H9 (cell line): ENCODE data around the gene ACBD6. TPM values are rescaled to one million over a fixed set of nuclear protein-coding genes. Genes with fewer than 3 reads are reported as not detected.

Experiments used
- DNase-seq: peaks from one replicate; pipeline ENCODE4 v3.0.0-alpha.2; 2017
- H2AFZ ChIP-seq: one replicate; pipeline ENCODE4 v1.6.1; 2013; ENCODE audit warnings: mild to moderate bottlenecking, low read length, control low read depth, moderate library complexity
- H2AK5ac ChIP-seq: 2 replicates; pipeline ENCODE4 v1.6.1; 2013; ENCODE audit warnings: low read length, control low read depth, mixed read lengths; ENCODE audit not compliant: insufficient read length
- H2BK120ac ChIP-seq: one replicate; pipeline ENCODE4 v1.6.1; 2013; ENCODE audit warnings: low read depth, mild to moderate bottlenecking, low read length, control low read depth, inconsistent platforms; ENCODE audit not compliant: poor library complexity, severe bottlenecking
- H2BK12ac ChIP-seq: 2 replicates; pipeline ENCODE4 v1.6.1; 2013; ENCODE audit warnings: low read length, control low read depth, mixed read lengths, low read depth; ENCODE audit not compliant: insufficient read length
- H2BK15ac ChIP-seq: 2 replicates; pipeline ENCODE4 v1.6.1; 2013; ENCODE audit warnings: low read depth, low read length, control low read depth
- H2BK20ac ChIP-seq: one replicate; pipeline ENCODE4 v1.6.1; 2013; ENCODE audit warnings: low read depth, mild to moderate bottlenecking, low read length, control low read depth, inconsistent platforms; ENCODE audit not compliant: poor library complexity, severe bottlenecking
- H2BK5ac ChIP-seq: 2 replicates; pipeline ENCODE4 v1.6.1; 2013; ENCODE audit warnings: low read length, control low read depth, mixed read lengths; ENCODE audit not compliant: insufficient read length
- H3K14ac ChIP-seq: 2 replicates; pipeline ENCODE4 v1.6.1; 2013; ENCODE audit warnings: low read length, control low read depth; ENCODE audit not compliant: insufficient read depth
- H3K18ac ChIP-seq: 2 replicates; pipeline ENCODE4 v1.6.1; 2013; ENCODE audit warnings: low read depth, mild to moderate bottlenecking, mixed read lengths, low read length, control low read depth; ENCODE audit not compliant: insufficient read length
- H3K23ac ChIP-seq: 2 replicates; pipeline ENCODE4 v1.6.1; 2013; ENCODE audit warnings: low read length, control low read depth, mixed read lengths, low read depth; ENCODE audit not compliant: insufficient read length
- H3K23me2 ChIP-seq: 2 replicates; pipeline ENCODE4 v1.6.1; 2013; ENCODE audit warnings: low read depth, mild to moderate bottlenecking, mixed read lengths, low read length, control low read depth; ENCODE audit not compliant: insufficient read length, poor library complexity, severe bottlenecking
- H3K27ac ChIP-seq: 2 replicates; pipeline ENCODE4 v1.5.1; 2013; ENCODE audit warnings: low read length, control low read depth, mixed read lengths, low read depth; ENCODE audit not compliant: insufficient read length
- H3K27me3 ChIP-seq: 2 replicates; pipeline ENCODE4 v1.6.1; 2013; ENCODE audit warnings: low read length, control low read depth, inconsistent platforms; ENCODE audit not compliant: insufficient read depth
- H3K4ac ChIP-seq: 2 replicates; pipeline ENCODE4 v1.6.1; 2013; ENCODE audit warnings: low read depth, mild to moderate bottlenecking, control low read depth, inconsistent platforms, low read length, moderate library complexity
- H3K4me1 ChIP-seq: 2 replicates; pipeline ENCODE4 v1.6.1; 2013; ENCODE audit warnings: low read length, control low read depth, inconsistent platforms; ENCODE audit not compliant: insufficient read depth
- H3K4me2 ChIP-seq: 2 replicates; pipeline ENCODE4 v1.6.1; 2013; ENCODE audit warnings: low read length, control low read depth, mixed read lengths; ENCODE audit not compliant: insufficient read length, insufficient read depth
- H3K56ac ChIP-seq: 2 replicates; pipeline ENCODE4 v1.6.1; 2013; ENCODE audit warnings: low read depth, mild to moderate bottlenecking, mixed read lengths, low read length, control low read depth; ENCODE audit not compliant: insufficient read length
- H3K79me1 ChIP-seq: 2 replicates; pipeline ENCODE4 v1.6.1; 2013; ENCODE audit warnings: low read depth, mild to moderate bottlenecking, moderate library complexity, low read length, control low read depth, inconsistent platforms; ENCODE audit not compliant: insufficient read depth, poor library complexity, severe bottlenecking
- H3K79me2 ChIP-seq: 2 replicates; pipeline ENCODE4 v1.6.1; 2013; ENCODE audit warnings: low read length, control low read depth, inconsistent platforms; ENCODE audit not compliant: insufficient read depth
- H3K9ac ChIP-seq: 2 replicates; pipeline ENCODE4 v1.6.1; 2013; ENCODE audit warnings: low read length, control low read depth, mixed read lengths; ENCODE audit not compliant: insufficient read length; ENCODE audit errors: extremely low read depth
- H3K9me3 ChIP-seq: one replicate; pipeline ENCODE4 v1.6.1; 2013; ENCODE audit warnings: low read depth, low read length, inconsistent platforms; ENCODE audit not compliant: control insufficient read depth
- H3T11ph ChIP-seq: one replicate; pipeline ENCODE4 v1.6.1; 2013; ENCODE audit warnings: mild to moderate bottlenecking, low read length, control low read depth, inconsistent platforms
- H4K20me1 ChIP-seq: one replicate; pipeline ENCODE4 v1.6.1; 2013; ENCODE audit not compliant: control insufficient read depth, insufficient read length, insufficient read depth
- H4K5ac ChIP-seq: 2 replicates; pipeline ENCODE4 v1.6.1; 2013; ENCODE audit warnings: low read depth, mild to moderate bottlenecking, mixed read lengths, low read length, control low read depth; ENCODE audit not compliant: insufficient read length
- H4K8ac ChIP-seq: replicated peaks from 2 replicates; pipeline ENCODE4 v1.6.1; 2013; ENCODE audit warnings: low read length, control low read depth, mixed read lengths, low read depth; ENCODE audit not compliant: insufficient read length
- H4K91ac ChIP-seq: 2 replicates; pipeline ENCODE4 v1.6.1; 2013; ENCODE audit warnings: low read depth, mild to moderate bottlenecking, moderate library complexity, mixed read lengths, low read length, control low read depth; ENCODE audit not compliant: insufficient read length
- H3K27ac Mint-ChIP-seq, 3 experiments: 2 replicates in 2 of 3; 3 replicates in 1 of 3; pipeline ENCODE4 v1.8.0; 2020 to 2021; ENCODE audit warnings: mixed read lengths in 3 of 3, mild to moderate bottlenecking in 1 of 3, moderate library complexity in 1 of 3
- H3K27me3 Mint-ChIP-seq: 2 replicates; pipeline ENCODE4 v1.8.0; 2021; ENCODE audit warnings: low read depth, mild to moderate bottlenecking, moderate library complexity, mixed read lengths
- H3K36me3 Mint-ChIP-seq, 3 experiments: 2 replicates in 2 of 3; 3 replicates in 1 of 3; pipeline ENCODE4 v1.8.0; 2020 to 2021; ENCODE audit warnings: low read depth in 3 of 3, mixed read lengths in 3 of 3; ENCODE audit not compliant: insufficient read depth in 1 of 3
- H3K4me1 Mint-ChIP-seq, 2 experiments: 2 replicates each; pipeline ENCODE4 v1.8.0; 2020; ENCODE audit warnings: mixed read lengths in 2 of 2
- H3K4me3 Mint-ChIP-seq, 2 experiments: 2 replicates in 1 of 2; 3 replicates in 1 of 2; pipeline ENCODE4 v1.8.0; 2020 to 2021; ENCODE audit warnings: mild to moderate bottlenecking in 2 of 2, mixed read lengths in 2 of 2, moderate library complexity in 1 of 2
- H3K9me3 Mint-ChIP-seq, 2 experiments: 2 replicates in 1 of 2; 3 replicates in 1 of 2; pipeline ENCODE4 v1.8.0; 2020; ENCODE audit warnings: mild to moderate bottlenecking in 2 of 2, mixed read lengths in 2 of 2, moderate library complexity in 1 of 2
- total RNA-seq: library from RNA; stranded (reverse); gene quantifications from 2 replicates; pipeline ENCODE4 v1.2.1, GENCODE V29; 2021
- TF ChIP-seq, protein P1 (sequence below): fragments of 200-600 bp; sonication (generic); conservative IDR thresholded peaks from 3 replicates; pipeline ENCODE4 v1.8.0; 2021; ENCODE audit warnings: antibody characterized with exemption, mild to moderate bottlenecking

ACBD6 gene
- total RNA-seq, 1 experiment from 2014 or later, result 51.4 TPM

- Histone ChIP-seq H3K14ac (no peak overlapping the region), H4K8ac (no peak overlapping the region), H3K4ac (no peak overlapping the region), H3K27me3 (no peaks in the 10 kb centered on the region), H3K4me2 (no peak overlapping the region), H3K27ac (no peak overlapping the region), H2BK20ac (no peak overlapping the region), H2AK5ac (no peak overlapping the region), H3K56ac (no peak overlapping the region), H3K4me1 (no peaks in the 10 kb centered on the region), H2BK120ac (no peak overlapping the region), H3K9me3 (no peaks in the 10 kb centered on the region), H3T11ph (no peak overlapping the region), H4K91ac (no peak overlapping the region), H2BK5ac (no peak overlapping the region), H2BK15ac (no peak overlapping the region), H3K18ac (no peak overlapping the region), H4K5ac (no peak overlapping the region), H3K79me1 (no peaks in the 10 kb centered on the region), H3K23ac (no peak overlapping the region), H3K9ac (no peak overlapping the region), H2AFZ (no peak overlapping the region), H2BK12ac (no peak overlapping the region), H3K79me2 (no peaks in the 10 kb centered on the region; the same call in 1 of the 2 replicates), H4K20me1 (no peaks in the 10 kb centered on the region), H3K23me2 (no peaks in the 10 kb centered on the region)
- no peaks in the 10 kb centered on the region for H3K4me1 Mint-ChIP-seq
- no peak for DNase-seq
- no peak overlapping the region for H3K4me3 Mint-ChIP-seq
- no peak overlapping the region for H3K27ac Mint-ChIP-seq
- TF ChIP-seq, protein P1, sequence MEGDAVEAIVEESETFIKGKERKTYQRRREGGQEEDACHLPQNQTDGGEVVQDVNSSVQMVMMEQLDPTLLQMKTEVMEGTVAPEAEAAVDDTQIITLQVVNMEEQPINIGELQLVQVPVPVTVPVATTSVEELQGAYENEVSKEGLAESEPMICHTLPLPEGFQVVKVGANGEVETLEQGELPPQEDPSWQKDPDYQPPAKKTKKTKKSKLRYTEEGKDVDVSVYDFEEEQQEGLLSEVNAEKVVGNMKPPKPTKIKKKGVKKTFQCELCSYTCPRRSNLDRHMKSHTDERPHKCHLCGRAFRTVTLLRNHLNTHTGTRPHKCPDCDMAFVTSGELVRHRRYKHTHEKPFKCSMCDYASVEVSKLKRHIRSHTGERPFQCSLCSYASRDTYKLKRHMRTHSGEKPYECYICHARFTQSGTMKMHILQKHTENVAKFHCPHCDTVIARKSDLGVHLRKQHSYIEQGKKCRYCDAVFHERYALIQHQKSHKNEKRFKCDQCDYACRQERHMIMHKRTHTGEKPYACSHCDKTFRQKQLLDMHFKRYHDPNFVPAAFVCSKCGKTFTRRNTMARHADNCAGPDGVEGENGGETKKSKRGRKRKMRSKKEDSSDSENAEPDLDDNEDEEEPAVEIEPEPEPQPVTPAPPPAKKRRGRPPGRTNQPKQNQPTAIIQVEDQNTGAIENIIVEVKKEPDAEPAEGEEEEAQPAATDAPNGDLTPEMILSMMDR, result no peak
- H3K9me3 Mint-ChIP-seq, result peaks cover 19 to 27% of the 10 kb centered on the region in 2 experiments
- H3K36me3 Mint-ChIP-seq, result peaks cover 33 to 49% (median 39%) of the 10 kb centered on the region in 3 experiments
- H3K27me3 Mint-ChIP-seq, result no peaks in the 10 kb centered on the region; the same call in 1 of the 2 replicates
These were observed 50.9 kb downstream of the ACBD6 start for GRCh38 chr1:180451504-180451903.
